HG03571 (cell line): ENCODE results near the gene TMA7.
A peak's percentile ranks its signal among the peaks of the same experiment; 100 is the strongest.
"Not testable (repeated sequence)": the region's sequence is repeated elsewhere in the genome, so short reads cannot be mapped to it uniquely, and the experiment has no call there.

Experiments
- ATAC-seq: cut with Tn5 transposase; IDR thresholded peaks from one replicate; pipeline ENCODE4 v1.9.1; 2021; ENCODE audit not compliant: unreplicated experiment

TMA7 gene

DNA sequence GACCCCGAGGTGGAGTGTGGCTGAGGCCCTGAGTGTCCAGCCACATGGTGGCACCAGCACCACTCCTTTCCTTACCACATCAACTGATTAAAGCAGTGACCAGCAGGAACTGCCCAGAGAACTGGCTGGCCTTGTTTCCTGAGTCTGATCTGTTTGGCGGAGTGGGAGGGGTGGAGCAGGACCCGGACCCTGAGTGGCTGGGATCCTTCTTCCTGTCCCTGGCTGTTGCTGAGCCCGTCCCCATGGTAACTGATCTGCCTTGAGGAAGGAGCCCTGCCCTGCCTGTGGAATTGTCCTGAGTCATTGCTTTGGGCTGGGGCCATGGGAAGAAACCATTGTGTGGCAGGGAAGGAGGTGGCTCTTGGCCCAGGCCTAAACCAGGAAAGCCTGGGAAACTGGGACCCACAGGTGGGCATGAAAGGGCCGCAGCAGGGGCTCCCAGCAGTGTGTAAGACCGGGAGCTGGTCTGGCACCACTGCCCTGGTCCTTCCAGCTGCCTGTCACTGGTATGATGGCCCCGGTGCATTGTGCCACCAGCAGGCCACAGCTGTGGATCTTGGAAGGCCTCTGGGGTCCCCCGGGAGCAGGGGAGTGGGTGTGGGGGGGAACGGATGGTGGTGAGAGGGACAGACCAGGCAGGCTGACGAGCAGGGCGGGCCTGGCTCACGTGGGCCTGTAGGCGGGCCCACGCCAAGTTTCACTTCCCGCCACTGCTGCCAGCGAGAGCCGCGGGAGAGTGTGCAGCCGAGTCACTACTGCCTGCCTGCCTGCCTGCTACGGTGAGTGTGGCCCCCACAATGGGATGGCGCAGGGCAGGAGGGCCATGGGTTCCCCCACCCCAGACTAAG is 25.7 kb downstream of the TMA7 start:
- peak; percentile 74 for ATAC-seq

GRCh38 chr3:48466386-48467109 is 26.5 kb downstream of the TMA7 start:
- ATAC-seq: peak; percentile 2

DNA sequence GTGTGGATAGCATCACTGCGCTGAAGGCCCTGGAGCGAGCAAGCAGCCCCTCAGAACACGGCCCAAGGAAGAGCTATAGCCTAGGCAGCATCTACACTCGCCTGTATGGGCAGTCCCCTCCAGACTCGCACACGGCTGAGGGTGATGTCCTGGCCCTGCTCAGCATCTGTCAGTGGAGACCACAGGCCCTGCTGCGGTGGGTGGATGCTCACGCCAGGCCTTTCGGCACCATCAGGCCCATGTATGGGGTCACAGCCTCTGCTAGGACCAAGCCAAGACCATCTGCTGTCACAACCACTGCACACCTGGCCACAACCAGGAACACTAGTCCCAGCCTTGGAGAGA is 27.0 kb downstream of the TMA7 start:
- ATAC-seq: no peak

GRCh38 chr3:48467473-48468267 is 27.6 kb downstream of the TMA7 start:
- ATAC-seq: no peak

- no peak for ATAC-seq
These were observed 28.3 kb downstream of the TMA7 start for GRCh38 chr3:48468329-48468731.

DNA sequence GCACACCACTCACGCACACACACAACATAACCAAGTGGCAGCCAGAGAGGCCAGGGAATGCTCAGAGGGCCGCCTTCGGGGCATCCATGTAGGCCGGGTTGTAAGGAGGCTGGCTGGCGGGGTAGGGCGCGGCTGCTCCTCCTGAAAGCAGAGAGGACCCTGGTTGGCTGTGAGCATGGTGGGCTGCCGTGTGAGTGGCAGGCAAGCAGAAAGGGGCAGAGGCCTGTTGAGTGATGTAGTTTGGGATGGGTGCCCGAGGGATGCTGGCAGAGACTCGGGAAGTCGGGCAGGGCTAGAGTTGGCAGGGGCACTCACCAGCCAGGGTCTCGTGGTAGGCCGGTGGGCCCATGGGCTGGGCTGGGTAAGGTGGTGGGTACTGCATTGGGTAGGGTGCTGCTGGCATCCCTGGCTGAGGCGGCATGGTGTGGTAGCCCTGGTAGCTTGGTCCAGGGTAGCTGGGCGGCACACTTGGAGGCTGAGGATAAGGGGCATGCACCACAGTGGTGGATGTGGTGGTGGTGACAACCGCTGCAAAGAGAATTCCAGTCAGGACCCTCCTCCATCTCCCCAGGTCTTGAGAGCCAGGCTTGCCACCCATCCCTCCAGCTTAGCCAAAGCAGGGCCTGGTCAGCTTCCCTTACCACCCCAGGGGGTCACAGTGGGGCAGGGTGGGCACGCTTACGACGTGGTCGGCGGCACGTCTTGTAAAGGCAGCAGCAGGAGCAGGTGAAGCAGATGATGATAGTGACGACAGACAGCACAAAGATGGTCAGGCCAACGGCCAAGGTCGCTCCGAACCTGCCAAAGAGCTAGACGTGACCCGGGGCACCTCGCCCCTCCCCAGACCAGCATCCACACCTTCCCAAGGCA is 29.2 kb downstream of the TMA7 start:
- no peak for ATAC-seq

GRCh38 chr3:48470286-48470685 is 30.2 kb downstream of the TMA7 start:
- ATAC-seq: no peak

DNA sequence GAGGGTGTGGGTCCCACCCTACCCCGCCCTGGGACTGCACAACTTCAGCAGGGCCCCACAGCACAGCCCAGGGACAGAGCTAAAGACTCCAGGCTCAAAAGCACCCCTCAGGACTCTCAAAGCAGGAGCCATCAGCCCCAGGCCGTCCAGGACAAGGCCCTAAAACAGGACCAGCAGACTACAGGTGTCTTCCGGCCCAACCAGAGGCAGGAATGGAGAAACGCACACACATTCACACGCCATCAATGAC is 32.5 kb downstream of the TMA7 start:
- ATAC-seq: no peak

DNA sequence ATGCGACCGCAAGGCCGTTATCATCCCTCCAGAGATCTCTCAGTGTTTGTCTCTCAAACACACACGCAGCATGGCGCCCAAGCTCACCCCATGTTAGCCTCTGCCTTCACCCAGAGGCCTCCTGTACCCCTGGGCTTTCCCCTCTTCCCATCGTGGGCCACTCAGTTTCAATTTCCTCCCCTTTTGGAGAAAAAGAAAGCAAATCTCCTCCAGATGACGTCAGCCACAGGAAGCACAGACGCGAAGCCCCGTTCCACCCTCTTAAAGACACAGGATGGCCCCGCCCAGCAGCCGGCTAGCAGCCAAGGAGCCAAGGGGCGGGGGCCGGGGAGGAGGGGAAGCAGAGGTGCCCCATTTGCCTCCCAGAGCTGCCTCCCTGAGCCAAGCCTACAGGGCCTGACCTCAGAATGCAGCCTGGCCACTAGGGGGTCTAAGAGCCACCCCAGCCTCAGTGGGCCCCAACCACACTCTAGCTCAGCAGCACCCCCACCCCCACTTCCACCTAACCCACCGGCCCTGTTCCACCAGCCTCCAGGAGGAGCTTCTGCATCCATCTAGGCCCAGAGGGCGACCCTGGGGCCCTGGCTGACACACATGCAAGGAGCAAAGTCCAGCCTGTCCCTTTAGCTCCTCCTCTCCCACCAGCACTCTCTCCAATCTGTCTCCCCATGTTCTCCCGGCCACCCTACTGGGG is 33.0 kb downstream of the TMA7 start:
- peak; percentile 69 for ATAC-seq

DNA sequence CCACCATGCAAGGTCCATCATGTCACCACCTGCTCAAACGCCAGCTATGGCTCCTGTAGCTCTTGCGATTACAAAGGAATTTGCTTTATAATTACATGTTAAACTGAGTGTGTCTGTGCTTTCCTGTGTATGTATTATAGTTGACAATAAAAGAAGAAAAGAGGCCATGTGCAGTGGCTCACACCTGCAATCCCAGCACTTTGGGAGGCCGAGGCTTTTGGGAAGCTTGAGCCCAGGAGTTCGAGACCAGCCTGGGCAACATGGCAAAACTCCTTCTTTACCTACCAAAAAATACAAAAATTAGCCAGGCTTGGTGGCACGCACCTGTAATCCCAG is 33.5 kb downstream of the TMA7 start:
- ATAC-seq: no peak

GRCh38 chr3:48474031-48474430 is 34.0 kb downstream of the TMA7 start:
- not testable (repeated sequence) for ATAC-seq

DNA sequence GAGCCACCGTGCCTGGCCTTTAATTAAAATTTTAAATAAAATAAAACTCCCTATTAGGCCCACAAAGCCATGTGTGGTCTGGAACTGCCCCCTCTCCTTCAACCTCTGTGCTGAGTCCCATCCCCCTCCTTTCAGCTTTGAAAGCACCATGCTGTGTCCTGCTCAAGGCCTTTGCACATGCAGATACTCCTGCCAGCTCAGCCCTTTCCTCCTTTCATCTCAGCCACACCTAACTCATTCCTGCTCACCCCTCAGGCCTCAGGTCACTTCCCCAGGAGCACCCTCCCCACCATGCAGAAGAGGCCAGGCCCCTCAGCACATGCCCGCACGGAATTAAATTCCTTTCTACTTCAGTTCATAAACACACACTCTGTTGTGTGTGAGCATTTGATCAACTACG is 34.6 kb downstream of the TMA7 start:
- ATAC-seq: no peak

GRCh38 chr3:48475188-48475587 is 35.1 kb downstream of the TMA7 start:
- no peak for ATAC-seq

GRCh38 chr3:48476426-48477053 is 36.5 kb downstream of the TMA7 start:
- no peak for ATAC-seq

DNA sequence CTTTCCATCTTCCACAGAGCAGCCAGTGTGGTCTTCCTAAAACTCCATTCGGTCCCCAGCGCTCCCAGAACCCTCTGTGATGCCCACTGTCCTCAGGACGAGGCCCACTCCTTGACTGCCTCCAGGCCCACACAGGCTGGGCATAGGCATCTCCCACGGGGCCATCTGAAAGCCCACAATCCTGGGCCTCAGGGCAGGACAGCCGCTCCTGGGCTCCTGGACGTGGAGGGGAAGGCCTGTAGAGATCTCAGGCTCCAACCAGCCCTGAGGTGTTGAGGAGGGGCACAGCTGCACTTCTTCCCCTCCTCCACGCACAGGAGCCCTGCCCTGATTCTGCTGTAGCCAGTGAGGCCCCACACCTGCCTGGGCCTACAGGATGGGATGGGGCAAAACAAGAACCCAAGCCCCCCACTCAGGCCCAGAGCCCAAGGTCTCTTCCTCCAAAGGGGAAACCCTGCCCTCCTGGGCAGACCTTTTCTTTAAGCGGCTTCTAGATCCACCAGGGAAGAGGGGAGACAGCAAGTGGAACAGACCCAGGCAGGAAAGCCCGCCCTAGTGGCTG is 38.0 kb downstream of the TMA7 start:
- ATAC-seq: no peak

DNA sequence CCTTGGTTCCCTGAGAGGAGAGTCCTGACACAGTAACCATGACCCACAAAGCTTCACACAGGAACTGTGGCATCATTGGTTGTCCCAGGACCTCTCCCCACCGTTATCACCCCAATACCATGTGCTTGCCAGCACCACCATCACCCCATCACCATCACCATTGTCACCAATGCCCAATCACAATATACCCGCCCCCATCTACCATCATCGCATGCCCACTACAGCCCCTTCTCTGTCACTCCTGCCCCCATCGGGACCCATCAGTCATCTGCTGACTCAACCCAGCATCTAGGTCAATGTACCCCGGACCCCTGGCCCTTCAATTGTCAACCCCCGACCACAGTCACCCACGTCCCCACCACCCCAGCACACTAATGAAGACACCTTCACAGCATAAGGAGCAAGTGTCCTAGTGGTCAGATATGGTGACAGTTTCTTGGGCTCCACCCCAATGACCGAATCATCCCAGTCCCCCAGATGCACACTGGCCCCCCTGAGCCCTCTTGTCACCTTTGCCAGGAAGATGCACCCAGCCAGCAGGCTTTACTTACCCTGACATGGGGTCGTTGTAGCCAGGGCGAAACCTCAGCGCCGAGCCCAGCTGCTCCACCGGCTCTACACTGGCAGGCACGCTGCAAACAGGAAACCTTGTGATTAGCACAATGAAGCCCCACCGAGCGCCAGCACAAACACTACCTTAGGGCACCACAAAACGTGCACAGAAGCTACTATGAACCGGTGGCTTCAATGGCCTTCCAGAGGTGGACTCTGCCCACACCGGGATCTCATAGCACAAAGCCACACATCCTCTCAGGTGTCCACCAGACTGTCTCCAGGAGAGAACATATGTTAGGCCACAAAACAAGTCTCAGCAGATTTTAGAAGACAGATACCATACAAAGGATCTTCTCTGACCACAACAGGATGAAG is 38.8 kb downstream of the TMA7 start:
- ATAC-seq: no peak

- not testable (repeated sequence) for ATAC-seq
These were observed 40.8 kb downstream of the TMA7 start for GRCh38 chr3:48480891-48481290.

DNA sequence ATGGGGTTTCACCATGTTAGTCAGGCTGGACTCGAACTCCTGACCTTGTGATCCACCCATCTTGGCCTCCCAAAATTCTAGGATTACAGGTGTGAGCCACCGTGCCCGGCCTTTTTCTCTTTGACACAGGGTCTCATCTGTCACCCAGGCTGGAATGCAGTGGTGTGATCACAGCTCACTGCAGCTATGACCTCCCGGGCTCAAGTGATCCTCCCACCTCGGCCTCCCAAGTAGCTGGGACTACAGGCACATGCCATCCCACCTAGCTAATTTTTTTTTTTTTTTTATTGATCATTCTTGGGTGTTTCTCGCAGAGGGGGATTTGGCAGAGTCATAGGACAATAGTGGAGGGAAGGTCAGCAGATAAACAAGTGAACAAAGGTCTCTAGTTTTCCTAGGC is 42.8 kb downstream of the TMA7 start:
- not testable (repeated sequence) for ATAC-seq

DNA sequence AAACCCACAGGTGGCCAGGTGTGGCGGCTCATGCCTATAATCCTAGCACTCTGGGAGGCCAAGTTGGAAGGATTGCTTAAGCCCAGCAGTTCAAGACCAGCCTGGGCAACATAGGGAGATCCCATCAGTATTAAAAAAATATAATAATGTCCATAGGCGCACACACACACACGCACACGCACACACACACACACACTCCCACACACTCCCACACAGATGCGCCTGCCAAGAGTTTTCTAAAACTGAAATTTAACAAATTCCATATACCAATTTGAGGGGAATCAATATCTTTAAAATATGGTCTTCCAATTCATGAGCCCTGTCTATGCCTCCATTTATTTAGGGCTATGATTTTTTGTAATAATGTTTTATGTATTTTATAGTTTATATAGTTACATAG is 46.9 kb downstream of the TMA7 start:
- no peak for ATAC-seq
